GM21528 (cell line): Measurements from ENCODE around the gene DBT.
"Not testable (repeated sequence)": the region's sequence is repeated elsewhere in the genome, so short reads cannot be mapped to it uniquely, and the experiment has no call there.

ENCODE experiments used
- ATAC-seq: cut with Tn5 transposase; IDR thresholded peaks from one replicate; pipeline ENCODE4 v1.9.1; 2021; ENCODE audit warnings: mild to moderate bottlenecking, moderate library complexity; ENCODE audit not compliant: unreplicated experiment, low FRiP score

Gene DBT

DNA sequence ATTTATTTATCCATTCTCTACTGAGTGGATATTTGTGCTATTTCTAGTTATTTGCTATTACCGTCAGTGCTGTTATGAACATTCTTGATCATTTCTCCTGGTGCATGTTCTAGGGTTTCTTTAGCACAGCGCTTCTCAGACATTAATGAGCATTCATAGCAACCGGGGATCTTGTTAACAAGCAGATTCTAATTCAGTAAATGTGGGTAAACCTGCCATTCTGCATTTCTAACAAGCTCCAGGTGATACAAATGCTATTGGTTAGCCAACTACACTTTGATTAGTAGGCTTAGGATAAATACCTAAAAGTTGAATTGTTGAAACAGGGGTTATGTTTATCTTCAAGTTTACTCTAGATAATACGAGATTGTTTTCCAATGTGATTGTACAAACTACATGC lies 3.3 kb upstream of the DBT start:
- no peak for ATAC-seq

DNA sequence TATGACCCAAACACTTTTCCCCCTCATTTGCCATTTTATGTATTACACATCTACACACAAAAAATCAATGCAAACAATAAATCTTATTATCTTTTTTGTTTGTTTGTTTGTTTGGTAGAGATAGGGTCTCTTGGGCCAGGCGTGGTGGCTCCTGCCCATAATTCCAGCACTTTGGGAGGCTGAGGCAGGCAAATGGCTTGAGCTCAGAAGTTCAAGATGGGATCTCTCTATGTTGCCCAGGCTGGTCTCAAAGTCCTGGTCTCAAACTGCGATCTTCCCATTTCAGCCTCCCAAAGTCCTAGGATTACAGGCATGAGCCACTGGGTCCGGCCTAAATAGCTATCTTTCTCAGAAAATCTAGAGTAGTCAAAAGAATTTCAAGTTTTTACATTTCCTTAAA lies 1.2 kb upstream of the DBT start:
- ATAC-seq = no peak

DNA sequence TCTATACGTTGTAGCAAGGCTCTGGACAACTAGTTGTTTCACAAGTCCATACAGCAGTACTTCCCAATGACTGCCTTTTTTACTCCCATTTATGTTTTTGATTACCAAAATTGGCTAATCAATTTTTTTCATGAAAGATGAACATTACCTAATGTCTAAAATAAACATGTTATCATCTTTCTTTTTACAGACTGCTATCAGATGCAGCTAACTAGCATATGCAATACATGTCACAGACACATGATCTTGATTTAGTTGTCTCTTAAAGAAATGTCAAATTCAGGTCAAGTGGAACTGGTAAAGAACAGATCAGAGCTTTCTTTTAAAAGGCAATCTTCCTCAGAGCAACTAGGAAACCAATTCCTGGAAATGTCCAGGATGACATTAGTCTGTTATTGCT lies 630 bp upstream of the DBT start:
- ATAC-seq = no peak

DNA sequence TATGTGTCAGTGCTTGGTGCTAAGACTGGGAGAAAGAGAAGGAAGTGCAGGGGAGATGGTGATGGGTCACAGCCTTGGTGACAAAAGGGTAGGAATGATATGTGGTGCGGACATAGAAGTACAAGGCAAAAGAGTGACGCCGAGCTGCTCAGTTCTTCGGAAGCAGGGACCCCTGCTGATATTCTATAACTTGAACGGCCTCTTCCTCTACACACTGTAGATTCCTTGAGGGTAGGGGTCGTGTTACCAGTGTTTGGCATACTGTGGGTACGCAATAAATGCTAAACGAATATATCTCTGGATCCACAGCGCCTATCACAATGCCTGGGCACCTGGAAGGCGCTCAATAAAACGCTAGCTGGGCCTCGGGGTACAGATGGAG lies 488 bp downstream of the DBT start:
- ATAC-seq = no peak

DNA sequence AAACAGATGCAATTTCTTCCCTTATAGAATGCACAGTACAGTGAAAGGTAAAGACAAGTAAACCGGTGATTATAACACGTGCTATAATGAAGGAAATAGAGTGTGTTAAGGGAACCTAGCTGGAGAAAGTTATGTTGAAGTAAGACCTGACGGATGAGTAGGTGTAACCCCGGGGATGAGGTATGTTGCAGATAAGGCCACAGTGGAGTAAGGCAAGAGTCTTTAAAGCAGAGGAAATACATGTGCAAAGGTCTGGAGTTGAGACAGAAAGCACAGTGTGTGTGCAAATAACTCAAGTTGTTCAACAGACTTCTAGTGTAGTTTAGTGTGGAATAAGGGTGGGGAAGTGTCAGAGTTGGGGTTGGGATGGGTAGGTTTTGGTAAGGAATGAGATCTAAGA lies 2.9 kb downstream of the DBT start:
- no peak for ATAC-seq

DNA sequence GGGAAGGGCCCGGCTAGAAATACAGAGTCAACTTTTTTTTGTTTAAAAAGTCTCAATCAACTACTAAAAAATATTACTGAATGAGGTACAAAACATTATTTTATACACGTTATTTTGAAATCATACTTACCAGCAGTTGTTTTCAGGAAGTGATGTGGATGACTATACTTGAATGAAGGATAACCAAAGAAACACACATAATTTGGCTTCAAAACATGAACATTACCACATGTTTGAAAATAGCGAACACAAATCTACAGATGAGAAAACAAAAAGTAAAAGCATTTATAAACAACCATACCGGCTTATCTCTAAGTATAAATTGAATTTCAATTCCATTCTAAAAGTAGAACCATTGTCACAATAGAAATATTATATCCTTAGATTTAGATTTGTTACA lies 9.0 kb downstream of the DBT start:
- no peak for ATAC-seq

DNA sequence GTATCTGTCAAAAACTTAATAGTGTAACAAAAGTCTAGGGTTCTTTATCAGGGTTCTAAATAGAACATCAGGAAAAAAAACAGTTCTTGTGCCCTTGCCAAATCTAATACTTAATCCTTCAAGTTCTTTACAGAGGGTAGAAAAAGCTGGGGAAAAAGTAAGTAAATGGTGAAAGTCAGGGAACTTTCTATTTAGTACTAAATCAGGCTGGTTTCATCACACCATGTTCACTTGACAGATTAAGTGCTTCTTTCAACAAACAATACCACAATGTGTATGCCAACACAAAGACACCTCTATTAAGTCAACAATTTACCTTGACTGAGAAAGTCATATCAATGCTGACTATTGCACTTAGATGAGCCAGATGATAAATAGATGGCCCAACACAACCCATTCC lies 9.7 kb downstream of the DBT start:
- no peak for ATAC-seq

DNA sequence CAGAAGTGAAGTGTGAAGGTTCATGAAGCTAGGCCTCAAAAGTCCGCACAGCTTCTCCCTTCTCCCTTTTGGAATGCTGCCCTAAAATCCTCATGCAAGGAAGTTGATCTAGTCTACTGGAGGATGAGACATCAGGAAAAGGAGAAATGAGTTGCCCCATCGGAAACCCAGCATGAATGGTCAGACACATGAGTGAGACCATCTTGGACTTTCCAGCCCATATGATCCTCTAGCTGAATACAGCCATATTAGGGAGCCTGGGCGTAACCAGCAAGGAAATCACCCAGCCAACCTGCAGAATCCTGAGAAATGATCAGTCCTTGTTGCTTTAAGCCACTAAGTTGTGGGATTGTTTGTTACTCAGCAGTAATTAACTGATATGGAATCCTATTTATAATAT lies 12.5 kb downstream of the DBT start:
- no peak for ATAC-seq

DNA sequence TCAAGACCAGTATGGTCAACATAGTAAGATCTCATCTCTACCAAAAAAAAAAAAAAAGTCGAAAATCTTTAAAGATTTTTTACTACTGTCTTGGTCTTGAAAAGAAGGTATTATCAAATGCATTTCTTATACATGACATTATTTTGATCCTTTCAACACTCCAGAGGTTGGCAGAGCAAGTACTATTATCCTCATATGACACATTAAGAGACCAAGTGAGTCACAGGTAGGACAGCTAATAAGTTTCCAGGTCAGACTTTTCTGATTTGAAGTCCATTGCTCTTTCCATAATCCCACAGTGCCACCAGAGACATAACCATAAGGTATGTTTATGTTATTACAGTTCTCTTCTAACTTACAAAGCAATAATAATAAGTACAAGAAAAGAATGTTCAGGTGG lies 15.2 kb downstream of the DBT start:
- ATAC-seq = no peak

DNA sequence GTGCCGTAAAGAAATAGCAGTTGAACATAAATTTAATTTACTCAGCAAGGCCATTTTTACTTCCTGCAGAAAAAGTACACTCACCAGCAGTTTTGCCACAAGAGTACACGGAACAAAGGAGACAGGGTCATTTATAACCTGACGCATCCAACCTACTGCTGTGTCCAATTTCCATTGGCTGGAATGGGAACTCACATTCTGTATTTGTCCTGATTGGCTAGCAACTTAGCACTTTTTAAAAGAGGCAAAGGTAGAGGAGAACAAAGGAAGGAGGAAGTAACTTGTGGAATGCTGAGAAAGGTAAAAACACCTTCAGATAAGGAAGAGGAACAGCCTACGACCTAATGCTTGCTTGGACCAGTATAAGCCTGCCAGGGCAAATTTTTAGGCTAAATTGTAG lies 16.1 kb downstream of the DBT start:
- ATAC-seq = not testable (repeated sequence)

DNA sequence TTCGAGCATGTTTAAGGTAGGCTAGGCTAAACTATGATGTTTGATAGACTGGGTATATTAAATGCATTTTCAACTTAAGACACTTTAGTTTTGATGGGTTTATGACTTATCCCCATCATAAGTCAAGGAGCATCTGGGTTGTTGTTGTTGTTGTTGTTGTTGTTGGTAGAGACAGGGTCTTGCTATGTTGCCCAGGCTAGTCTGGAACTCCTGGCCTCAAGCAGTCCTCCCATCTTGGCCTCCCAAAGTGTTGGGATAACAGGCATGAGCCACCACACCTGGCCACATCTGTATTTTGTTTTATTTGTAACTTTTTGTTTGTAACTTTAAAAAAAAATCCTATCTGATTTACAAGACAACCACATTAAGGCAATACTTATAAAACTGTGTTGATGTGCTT lies 17.5 kb downstream of the DBT start:
- no peak for ATAC-seq

DNA sequence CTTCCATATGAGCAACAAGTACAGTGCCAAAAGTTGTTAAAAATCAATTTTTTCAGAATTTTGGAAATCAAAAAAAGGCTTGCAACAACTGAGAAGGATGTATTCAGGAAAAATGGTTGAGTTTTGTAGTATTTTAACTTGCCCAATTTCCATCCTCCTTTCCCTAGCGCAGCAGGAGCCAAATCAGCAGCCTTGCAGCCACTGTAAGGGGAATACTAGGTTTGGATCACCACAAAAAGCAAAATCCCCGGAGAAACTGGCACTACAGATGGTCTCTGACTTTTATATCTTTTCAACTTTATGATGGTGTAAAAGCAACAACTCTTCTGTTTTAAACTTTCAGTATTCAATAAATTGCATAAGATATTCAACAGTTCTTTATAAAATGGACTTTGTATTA lies 17.9 kb downstream of the DBT start:
- no peak for ATAC-seq

DNA sequence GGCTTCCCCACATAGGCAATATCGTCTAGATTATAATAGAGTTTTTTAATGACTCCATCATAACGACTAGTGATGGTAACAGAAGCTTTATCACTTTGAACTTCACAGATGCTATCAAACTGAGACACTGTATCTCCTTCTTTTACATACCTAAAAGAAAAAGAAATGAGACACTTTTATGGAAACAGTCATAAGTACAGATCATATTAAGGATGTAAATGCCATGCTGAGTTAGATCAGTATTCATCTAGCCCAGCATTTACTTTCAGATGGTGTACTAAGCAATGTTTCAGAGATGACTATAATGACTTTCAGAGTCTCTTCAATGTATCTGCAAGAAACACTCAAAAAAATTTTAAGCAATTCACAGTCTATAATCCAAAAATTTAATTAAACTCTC lies 18.9 kb downstream of the DBT start:
- no peak for ATAC-seq

DNA sequence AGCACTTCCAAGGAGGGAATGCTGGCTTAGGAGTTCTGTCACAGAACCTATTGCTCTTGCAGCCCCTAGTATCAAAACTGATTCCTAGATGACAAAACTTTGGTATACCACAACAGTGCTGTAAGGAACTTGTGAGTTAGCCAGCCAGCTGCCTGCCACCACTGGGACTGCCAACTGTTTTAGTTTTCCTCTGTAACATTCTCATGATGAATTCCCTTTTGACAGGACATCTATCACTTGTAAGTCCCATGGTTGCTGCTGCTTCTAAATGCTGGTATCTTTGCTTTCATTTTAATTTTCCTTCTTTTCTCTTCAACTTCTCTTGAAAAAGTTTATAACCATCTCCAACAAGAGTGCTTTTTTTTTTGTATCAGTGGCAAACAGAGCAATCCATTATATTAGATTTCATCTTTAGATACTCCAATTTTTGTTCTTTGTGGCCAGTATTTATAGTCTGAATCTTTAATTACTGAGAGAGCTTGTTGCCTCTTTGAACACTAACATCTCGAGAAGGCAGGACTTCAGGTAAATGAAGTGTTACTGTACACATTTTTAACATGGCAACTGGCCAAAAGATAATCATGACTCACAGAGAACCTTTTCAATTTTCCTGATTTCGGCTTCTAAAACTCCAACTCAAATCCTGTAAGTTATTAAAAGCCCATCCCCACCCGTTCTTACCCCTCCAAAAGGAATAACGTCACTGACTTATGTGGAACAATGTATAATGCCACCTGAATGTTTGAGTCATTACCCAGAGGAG lies 19.8 kb downstream of the DBT start:
- no peak for ATAC-seq

DNA sequence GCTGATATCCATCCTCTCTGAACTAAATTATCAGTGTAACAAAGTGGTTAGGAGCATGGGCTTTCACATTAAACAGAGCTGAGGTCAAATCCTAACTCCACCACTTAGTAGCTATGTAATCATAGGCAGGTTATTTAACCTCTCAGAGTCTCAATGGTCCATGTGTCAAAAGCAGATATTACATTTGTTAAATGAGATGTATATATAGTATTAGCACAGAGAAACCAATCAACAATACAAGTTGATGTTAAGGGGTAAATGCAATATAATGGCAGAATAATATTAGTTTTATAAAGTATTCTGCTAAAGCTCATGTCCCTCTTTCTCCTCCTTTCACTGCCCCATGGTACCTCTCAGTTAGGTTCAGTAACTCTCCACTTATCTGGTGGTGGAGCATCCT lies 27.2 kb downstream of the DBT start:
- no peak for ATAC-seq

DNA sequence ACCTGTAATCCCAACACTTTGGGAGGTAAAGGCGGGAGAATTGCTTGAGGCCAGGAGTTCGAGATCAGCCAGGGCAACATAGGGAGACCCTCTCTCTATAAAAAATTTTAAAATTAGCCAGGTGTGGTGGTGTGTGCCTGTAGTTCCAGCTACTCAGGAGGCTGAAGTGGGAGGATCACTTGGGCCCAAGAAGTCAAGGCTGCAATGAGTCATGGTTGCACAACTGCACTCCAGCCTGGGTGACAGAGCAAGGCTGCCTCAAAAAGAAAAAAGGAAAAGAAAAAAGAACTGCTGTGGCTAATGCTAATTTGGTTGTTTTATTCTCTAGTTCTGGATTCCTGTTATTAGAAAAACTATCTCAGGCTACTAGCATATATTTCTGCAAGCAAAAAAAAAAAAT lies 29.8 kb downstream of the DBT start:
- ATAC-seq = no peak

DNA sequence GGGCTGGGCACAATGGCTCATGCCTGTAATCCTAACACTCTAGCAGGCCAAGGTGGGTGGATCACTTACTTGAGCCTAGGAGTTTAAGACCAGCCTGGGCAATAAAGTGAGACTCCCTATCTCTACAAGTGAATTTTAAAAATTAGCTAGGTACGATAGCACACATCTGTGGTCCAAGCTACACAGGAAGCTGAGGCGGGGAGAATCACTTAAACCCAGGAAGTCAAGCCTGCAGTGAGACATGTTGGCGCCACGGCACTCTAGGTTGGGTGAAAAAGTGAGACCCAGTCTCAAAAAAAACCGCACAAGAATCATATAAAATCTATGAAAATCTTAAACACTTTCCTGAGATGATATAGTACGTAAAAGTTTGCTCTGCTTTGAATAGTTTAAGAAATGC lies 30.2 kb downstream of the DBT start:
- ATAC-seq = no peak

DNA sequence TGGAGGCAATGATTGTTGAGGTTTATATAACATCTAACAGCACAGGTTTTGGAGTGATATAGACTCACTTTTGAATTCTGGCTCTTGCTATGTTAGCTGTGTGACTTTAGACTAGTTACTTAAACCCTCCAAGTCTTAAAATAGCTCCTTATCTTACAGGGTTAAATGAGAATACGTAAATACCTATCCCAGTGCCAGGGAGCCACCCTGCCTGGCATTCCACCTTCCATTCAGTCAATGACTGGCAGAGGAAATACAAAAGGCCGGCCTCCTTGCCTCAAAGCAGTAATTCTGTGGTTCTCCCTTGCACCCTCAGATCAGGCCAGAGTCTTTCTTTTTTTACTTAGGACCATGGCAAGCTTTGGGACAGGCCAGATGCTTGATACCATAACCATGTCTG lies 31.8 kb downstream of the DBT start:
- ATAC-seq = no peak

DNA sequence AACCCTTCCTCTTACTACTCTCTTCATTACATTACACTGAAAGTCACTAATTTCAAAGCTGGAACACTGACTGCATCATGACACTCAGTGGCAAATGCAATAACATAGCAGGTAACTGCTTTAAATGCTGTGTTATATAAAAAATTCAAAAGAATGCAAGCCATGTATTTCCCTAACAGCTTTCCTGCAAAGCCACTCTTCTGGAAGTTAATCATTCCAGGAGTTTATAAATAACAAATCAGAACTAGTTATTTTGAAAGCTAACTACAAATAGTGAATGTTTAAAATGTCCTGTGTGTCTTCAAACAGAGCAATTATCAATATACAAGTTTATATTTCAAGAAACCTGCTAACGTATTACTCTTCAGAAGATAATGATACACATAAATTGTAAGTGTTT lies 34.5 kb downstream of the DBT start:
- ATAC-seq = no peak

DNA sequence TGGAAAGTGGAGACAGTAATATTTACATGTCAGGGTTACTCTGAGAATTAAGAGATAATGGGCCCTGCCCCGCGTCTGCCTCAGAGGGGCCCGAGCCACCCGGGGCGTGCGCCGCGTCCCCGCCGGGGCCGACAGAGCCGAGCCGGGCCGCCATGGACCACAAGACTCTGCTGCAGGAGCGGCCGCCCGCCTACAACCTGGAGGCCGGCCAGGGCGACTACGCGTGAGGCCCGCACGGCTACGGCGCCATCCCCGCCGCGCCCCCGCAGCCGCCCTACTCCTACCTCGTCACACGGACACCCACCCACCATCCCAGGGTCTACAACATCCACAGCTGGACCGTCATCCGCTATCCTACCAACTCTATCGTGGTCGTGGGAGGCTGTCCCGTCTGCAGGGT lies 36.5 kb downstream of the DBT start:
- ATAC-seq = no peak

DNA sequence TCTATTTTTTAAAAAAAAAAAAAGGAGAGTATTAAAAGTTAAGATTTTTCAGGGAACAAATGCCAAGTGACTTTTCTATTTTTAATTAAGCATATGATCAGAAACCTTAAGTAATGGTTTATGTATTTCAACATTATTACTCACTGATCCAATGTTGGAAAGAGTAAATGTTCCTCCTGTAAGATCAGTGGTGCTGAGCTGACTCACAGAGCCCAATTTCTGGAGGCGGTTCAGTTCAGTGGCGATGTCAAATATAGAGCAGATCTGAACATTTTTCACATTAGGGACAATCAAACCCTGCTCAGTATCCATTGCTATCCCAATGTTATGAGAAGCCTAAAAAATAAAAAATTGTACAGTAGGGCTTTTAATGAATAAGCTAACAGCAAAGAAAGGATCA lies 43.3 kb downstream of the DBT start:
- no peak for ATAC-seq

DNA sequence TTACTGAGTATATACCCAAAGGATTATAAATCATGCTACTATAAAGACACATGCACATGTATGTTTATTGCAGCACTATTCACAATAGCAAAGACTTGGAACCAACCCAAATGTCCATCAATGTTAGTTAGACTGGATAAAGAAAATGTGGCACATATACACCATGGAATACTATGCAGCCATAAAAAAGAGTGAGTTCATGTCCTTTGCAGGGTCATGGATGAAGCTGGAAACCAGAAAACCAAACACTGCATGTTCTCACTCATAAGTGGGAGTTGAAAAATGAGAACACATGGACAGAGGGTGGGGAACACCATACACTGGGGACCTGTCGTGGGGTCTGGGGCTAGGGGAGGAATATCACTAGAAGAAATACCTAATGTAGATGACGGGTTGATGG lies 44.0 kb downstream of the DBT start:
- ATAC-seq = not testable (repeated sequence)

DNA sequence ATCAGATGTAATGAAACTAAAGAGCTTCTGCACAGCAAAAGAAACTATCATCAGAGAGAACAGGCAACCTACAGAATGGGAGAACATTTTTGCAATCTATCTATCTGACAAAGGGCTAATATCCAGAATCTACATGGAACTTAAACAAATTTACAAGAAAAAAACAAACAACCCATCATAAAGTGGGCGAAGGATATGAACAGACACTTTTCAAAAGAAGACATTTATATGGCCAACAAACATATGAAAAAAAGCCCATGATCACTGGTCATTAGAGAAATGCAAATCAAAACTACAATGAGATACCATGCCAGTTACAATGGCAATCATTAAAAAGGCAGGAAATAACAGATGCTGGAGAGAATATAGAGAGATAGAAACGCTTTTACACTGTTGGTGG lies 44.5 kb downstream of the DBT start:
- ATAC-seq = not testable (repeated sequence)
